ENCODE measurements around the gene PTPRS. TPM values are rescaled to one million over a fixed set of nuclear protein-coding genes. Genes with fewer than 3 reads are reported as not detected.
"Not testable (repeated sequence)": the region's sequence is repeated elsewhere in the genome, so short reads cannot be mapped to it uniquely, and the experiment has no call there.

The PTPRS gene
- total RNA-seq, 4 donors from 2014 or later = 52.8 to 304 (median 125) TPM

GRCh38 chr19:5330307-5330720, 10.3 kb downstream of the PTPRS start:
- intact Hi-C loops (cut with DNase I; ENCODE audit: low total_unique reads) = no loop called here
- Histone ChIP-seq H3K36me3 (no peaks in the 10 kb centered on the region), H3K9me3 (no peaks in the 10 kb centered on the region), H3K4me3 (no peak overlapping the region), H3K27me3 (no peaks in the 10 kb centered on the region), H3K27ac (no peak overlapping the region), H3K4me1 (no peaks in the 10 kb centered on the region)
- TF ChIP-seq CTCF (IDR thresholded peaks at IDR 0.05) (no peak), POLR2A (IDR thresholded peaks at IDR 0.05) (no peak)
- DNase-seq = no peak

GRCh38 chr19:5329141-5329540, 11.5 kb downstream of the PTPRS start:
- Histone ChIP-seq H3K9me3 (no peaks in the 10 kb centered on the region), H3K4me3 (no peak overlapping the region), H3K36me3 (no peaks in the 10 kb centered on the region), H3K4me1 (no peaks in the 10 kb centered on the region), H3K27me3 (no peaks in the 10 kb centered on the region), H3K27ac (no peak overlapping the region)
- intact Hi-C loops (cut with DNase I; ENCODE audit: low total_unique reads) = no loop called here
- no peak for DNase-seq
- TF ChIP-seq CTCF (IDR thresholded peaks at IDR 0.05) (no peak), POLR2A (IDR thresholded peaks at IDR 0.05) (no peak)

GRCh38 chr19:5328407-5328806, 12.2 kb downstream of the PTPRS start:
- H3K9me3 ChIP-seq; H3K27ac ChIP-seq; H3K36me3 ChIP-seq; H3K4me1 ChIP-seq; H3K4me3 ChIP-seq; H3K27me3 ChIP-seq; DNase-seq; intact Hi-C loops (cut with DNase I; ENCODE audit: low total_unique reads): not testable (repeated sequence)

GRCh38 chr19:5326986-5327623, 13.5 kb downstream of the PTPRS start:
- no peak for DNase-seq
- intact Hi-C loops (cut with DNase I; ENCODE audit: low total_unique reads) = no loop called here
- Histone ChIP-seq H3K4me1 (no peaks in the 10 kb centered on the region), H3K27ac (no peak overlapping the region), H3K9me3 (no peaks in the 10 kb centered on the region), H3K27me3 (no peaks in the 10 kb centered on the region), H3K36me3 (no peaks in the 10 kb centered on the region), H3K4me3 (no peak overlapping the region)
- TF ChIP-seq POLR2A (IDR thresholded peaks at IDR 0.05) (no peak), CTCF (IDR thresholded peaks at IDR 0.05) (no peak)

GRCh38 chr19:5326545-5326944, 14.1 kb downstream of the PTPRS start:
- H3K27me3 ChIP-seq = no peaks in the 10 kb centered on the region
- intact Hi-C loops (cut with DNase I; ENCODE audit: low total_unique reads) = no loop called here
- H3K4me3 ChIP-seq = no peak overlapping the region
- no peaks in the 10 kb centered on the region for H3K9me3 ChIP-seq
- H3K4me1 ChIP-seq = no peaks in the 10 kb centered on the region
- no peak for DNase-seq
- no peak overlapping the region for H3K27ac ChIP-seq
- TF ChIP-seq POLR2A (IDR thresholded peaks at IDR 0.05) = no peak
- no peaks in the 10 kb centered on the region for H3K36me3 ChIP-seq

GRCh38 chr19:5324947-5325346, 15.7 kb downstream of the PTPRS start:
- no peak overlapping the region for H3K4me3 ChIP-seq
- DNase-seq = no peak
- no peak overlapping the region for H3K27ac ChIP-seq
- H3K4me1 ChIP-seq = no peaks in the 10 kb centered on the region
- H3K36me3 ChIP-seq = no peaks in the 10 kb centered on the region
- no peaks in the 10 kb centered on the region for H3K27me3 ChIP-seq
- H3K9me3 ChIP-seq = no peaks in the 10 kb centered on the region
- TF ChIP-seq CTCF (IDR thresholded peaks at IDR 0.05) = no peak
- intact Hi-C loops (cut with DNase I; ENCODE audit: low total_unique reads) = no loop called here
